Activated naive CD4-positive, alpha-beta T cell treated with Interleukin-2 at 50 U/mL for 16 hours (primary cell): ENCODE measurements around the gene LRRC47.

Source experiments
- DNase-seq: peaks from one replicate; pipeline ENCODE4 v3.0.0-alpha.2; 2020

Gene LRRC47

DNA sequence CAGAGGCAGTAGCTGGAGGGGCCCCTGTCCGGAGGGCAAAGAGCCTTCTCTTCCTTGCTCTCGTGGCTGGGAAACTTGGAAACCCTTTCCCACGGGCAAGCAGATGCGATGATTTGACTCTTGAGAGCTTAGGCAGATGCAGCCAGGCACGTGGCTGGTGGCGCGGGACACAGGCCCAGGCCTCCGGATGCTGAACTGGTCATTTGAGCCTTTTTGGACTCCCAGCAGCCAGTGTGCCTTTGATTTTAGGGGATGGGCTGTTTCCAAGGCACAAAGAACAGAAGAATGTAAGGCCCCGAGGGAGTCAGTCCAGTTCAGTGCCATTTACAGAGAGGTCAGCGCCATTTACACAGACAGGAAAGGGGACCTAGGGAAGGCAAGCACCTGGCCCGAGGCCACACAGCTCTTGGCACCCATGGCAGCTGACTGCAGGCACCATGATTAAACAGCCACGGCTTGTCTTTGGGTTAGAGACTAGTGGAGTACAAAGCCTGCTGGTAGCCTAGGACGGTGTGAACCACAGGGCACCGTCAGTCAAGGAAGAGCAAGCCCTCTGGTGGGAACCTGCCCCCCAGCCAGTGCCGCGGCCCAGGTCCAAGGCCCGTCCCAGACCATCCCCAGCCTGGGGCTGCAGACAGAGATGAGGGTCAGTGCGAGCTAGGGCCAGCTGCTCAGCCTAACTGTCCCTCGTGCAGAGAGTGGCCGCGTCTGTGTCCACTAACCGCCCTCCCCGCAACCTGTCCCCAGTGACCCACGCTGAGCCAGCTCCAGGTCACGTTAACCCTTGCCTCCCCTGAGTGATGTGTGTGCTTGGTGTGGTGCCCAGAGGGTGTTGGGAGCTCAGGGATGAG lies 64.5 kb downstream of the LRRC47 start:
- no peak for DNase-seq

DNA sequence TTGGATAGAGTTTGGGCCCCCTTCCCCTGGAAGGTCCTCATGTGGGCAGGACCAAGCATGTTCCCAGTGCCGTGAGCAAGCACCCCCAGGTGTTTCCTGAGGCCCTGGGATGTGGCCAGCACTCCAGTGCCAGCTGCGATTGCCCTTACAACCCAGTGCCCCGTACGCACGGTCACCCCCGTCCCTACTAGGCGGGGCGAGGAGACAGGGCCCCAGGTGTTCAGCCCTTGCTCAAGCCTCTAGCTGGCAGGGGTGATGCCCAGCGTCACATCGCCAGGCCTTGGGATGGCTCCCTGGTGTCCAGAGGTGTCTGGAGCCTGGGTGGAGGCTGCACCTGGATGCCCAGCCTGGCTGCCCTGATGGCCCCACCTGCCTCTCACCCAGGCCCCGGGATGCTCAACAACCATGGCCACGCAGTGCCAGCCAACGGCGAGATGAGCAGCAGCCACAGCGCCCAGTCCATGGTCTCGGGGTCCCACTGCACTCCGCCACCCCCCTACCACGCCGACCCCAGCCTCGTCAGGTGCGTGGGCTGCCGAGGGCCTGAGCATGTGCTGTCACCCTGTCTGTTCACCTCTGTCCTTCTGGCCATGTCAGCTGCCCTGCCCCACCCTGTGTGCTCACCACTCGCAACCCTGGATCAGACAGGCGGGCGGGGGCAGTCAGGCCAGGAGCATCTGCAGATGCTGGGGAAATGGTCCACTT lies 65.6 kb downstream of the LRRC47 start:
- no peak for DNase-seq

DNA sequence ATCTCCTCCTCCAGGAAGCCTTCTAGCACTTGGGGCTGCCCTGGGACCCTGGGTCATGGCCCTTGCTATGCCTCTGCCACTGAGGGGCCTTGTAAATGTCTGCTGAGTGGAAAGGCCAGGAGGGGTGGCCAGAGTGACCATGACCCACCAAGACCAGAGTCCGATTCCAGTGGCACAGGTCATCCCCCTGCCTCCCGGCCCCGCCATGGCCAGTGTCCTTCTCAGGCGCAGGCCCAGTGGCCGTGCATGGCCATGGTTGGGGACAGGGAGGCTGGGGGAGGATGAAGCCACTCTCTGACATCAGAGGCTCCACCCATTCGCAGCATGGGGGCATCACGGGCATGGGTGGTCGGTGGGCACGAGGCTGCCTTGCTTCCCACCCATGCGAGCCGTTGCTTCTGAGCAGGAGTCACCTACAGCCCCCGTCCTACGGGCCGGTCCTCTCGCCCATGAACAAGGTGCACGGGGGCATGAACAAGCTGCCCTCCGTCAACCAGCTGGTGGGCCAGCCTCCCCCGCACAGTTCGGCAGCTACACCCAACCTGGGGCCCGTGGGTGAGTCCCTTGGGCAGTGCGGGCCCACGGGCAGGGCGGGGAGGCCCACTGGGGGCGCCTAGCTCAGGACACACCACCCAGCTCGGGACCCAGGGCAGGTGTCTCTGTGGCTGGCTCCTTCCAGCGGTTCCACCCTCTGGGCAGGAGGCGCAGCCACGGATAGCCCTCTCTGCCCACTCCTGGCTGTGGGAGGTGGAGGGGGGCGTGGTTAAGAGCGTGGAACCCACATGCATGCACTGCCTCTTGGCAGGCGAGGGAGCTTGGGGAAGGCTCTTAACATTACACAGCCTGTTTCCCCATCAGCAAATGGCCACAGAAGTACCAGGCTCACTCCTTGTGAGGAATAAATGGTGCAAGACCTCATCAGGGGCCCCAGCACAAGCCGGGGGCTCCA lies 66.4 kb downstream of the LRRC47 start:
- DNase-seq = no peak
